Measurements from ENCODE around the gene IKZF5.

Gene IKZF5

GRCh38 chr10:123013456-123014419, 5.1 kb upstream of the IKZF5 start:
- H3K4me1 ChIP-seq (ENCODE audit: insufficient read depth, low read length): peaks cover 28% of the 10 kb centered on the region; the same call in 1 of the 2 replicates
- H3K9ac ChIP-seq (ENCODE audit: low read depth, low read length): no peak overlapping the region
- H3K9me3 ChIP-seq (ENCODE audit: insufficient read depth, low read depth, low read length): no peaks in the 10 kb centered on the region
- no peak overlapping the region for H3K4me3 ChIP-seq (ENCODE audit: low read length)
- no peaks in the 10 kb centered on the region for H3K36me3 ChIP-seq (ENCODE audit: insufficient read depth, low read depth, low read length)
- peaks cover 33% of the 10 kb centered on the region for H3K27me3 ChIP-seq (ENCODE audit: insufficient read depth, low read length)
- no peak overlapping the region for H3K27ac ChIP-seq (ENCODE audit: low read length)

DNA sequence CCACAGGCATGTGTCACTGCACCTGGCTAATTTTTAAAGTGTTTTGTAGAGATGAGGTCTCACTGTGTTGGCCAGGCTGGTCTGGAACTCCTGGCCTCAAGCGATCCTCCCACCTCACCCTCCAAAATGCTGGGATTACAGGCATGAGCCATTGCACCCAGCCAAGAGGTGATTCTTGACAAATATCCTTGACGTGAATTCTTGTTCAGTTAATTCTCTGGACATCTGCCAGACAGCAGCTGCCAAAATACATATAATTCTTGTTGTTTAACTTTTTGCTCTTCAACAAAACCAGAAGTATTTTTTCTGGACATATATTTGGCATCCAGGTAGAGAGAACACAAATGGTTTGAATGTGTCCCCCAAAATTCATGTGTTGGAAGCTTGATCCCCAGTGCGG, 3.4 kb upstream of the IKZF5 start:
- H3K36me3 ChIP-seq (ENCODE audit: insufficient read depth, low read depth, low read length): no peaks in the 10 kb centered on the region
- H3K4me1 ChIP-seq (ENCODE audit: insufficient read depth, low read length): peaks cover 23% of the 10 kb centered on the region; the same call in 1 of the 2 replicates
- no peak overlapping the region for H3K27ac ChIP-seq (ENCODE audit: low read length)
- H3K27me3 ChIP-seq (ENCODE audit: insufficient read depth, low read length): peaks cover 33% of the 10 kb centered on the region
- no peaks in the 10 kb centered on the region for H3K9me3 ChIP-seq (ENCODE audit: insufficient read depth, low read depth, low read length)
- H3K9ac ChIP-seq (ENCODE audit: low read depth, low read length): no peak overlapping the region
- H3K4me3 ChIP-seq (ENCODE audit: low read length): no peak overlapping the region

DNA sequence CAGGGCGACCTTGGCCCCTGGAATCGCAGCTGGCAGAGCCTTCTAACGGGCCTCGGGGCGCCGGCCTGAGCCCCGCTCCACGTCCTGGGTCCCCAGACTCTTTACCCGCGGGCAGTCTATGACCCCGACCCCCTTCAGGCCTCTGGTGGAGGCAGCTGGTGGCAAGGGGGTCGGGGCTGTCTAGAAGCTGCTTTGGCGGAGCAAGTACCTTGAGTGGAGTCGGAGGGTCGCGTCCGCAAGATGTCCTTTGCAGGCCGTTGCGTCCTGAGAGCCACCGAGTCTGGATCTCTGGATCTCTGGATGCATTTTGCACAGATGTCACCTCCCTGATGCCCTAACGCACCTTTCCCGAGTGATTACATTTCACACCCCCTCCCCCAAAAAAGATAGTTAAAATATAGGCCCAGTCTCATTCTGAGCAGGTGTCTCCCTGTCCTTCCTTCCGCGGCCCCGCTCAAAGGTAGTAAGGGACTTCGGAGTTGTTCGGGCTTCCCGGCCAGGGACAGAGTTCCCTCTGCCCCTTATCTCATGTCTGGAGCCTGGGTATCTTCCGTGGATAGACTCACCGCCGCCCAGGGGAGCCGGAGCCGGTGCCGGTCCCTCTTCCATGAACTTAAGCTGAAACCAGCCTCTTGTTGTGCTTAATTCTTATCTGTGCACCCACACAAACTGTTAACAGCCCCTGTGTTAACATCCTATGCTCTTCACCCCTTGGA, 668 bp upstream of the IKZF5 start:
- no peaks in the 10 kb centered on the region for H3K9me3 ChIP-seq (ENCODE audit: insufficient read depth, low read depth, low read length)
- H3K9ac ChIP-seq (ENCODE audit: low read depth, low read length): peak overlapping the region; percentile 80
- peaks cover 9% of the 10 kb centered on the region; the same call in 1 of the 2 replicates for H3K4me1 ChIP-seq (ENCODE audit: insufficient read depth, low read length)
- H3K36me3 ChIP-seq (ENCODE audit: insufficient read depth, low read depth, low read length): 0 out of 2 replicates have a peak, but pooled peaks cover 5% of the 10 kb centered on the region
- peak overlapping the region; percentile 81 for H3K4me3 ChIP-seq (ENCODE audit: low read length)
- no peak overlapping the region for H3K27ac ChIP-seq (ENCODE audit: low read length)
- peaks cover 24% of the 10 kb centered on the region for H3K27me3 ChIP-seq (ENCODE audit: insufficient read depth, low read length)

- no peak overlapping the region for H3K27ac ChIP-seq (ENCODE audit: low read length)
- no peaks in the 10 kb centered on the region for H3K9me3 ChIP-seq (ENCODE audit: insufficient read depth, low read depth, low read length)
- H3K27me3 ChIP-seq (ENCODE audit: insufficient read depth, low read length): peaks cover 24% of the 10 kb centered on the region
- H3K4me1 ChIP-seq (ENCODE audit: insufficient read depth, low read length): peaks cover 9% of the 10 kb centered on the region; the same call in 1 of the 2 replicates
- 0 out of 2 replicates have a peak, but pooled peaks cover 5% of the 10 kb centered on the region for H3K36me3 ChIP-seq (ENCODE audit: insufficient read depth, low read depth, low read length)
- H3K9ac ChIP-seq (ENCODE audit: low read depth, low read length): peak overlapping the region; percentile 87
- H3K4me3 ChIP-seq (ENCODE audit: low read length): peak overlapping the region; percentile 81
These were observed 839 bp downstream of the IKZF5 start for GRCh38 chr10:123007558-123008354.

DNA sequence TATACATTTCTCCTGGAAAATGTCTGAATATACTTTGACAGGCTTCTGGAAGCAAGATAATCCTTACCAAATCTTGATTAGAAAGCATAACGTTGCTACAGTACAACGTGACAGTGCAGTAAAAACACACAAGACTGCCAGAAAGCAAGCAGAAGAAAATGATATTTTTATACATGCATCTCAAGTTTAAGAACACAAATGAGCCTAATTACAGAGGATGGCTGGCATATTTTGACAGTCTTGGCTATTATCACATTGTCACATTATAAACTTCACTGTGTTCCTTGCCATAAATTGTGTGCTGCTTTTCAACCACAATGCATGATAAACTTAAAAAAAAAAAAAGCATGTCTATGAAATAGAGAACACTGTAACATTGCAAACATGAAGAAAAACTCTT, 4.3 kb downstream of the IKZF5 start:
- H3K27ac ChIP-seq (ENCODE audit: low read length): no peak overlapping the region
- no peaks in the 10 kb centered on the region for H3K9me3 ChIP-seq (ENCODE audit: insufficient read depth, low read depth, low read length)
- peaks cover 2% of the 10 kb centered on the region; the same call in 1 of the 2 replicates for H3K27me3 ChIP-seq (ENCODE audit: insufficient read depth, low read length)
- H3K36me3 ChIP-seq (ENCODE audit: insufficient read depth, low read depth, low read length): 0 out of 2 replicates have a peak, but pooled peaks cover 5% of the 10 kb centered on the region
- H3K4me3 ChIP-seq (ENCODE audit: low read length): no peak overlapping the region
- H3K9ac ChIP-seq (ENCODE audit: low read depth, low read length): no peak overlapping the region
- H3K4me1 ChIP-seq (ENCODE audit: insufficient read depth, low read length): peaks cover 3% of the 10 kb centered on the region; the same call in 1 of the 2 replicates

DNA sequence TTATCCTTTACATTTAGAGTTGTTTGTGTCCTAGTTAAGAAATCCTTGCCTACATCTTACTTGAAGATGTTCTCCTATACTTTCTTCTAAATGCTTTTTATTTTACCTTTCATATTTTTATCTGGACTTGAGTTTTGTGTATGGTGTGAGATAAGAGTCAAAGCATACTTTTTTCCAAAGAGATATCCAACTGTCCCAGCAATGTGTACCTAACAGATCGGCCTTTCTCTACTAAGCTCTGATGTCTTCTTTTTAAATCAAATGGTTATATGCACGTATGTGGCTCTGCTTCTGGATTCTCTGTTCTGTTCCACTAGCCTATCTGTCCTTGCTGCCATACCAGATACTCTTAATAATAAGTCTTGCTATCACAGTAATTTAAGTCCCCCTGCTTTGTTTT, 7.2 kb downstream of the IKZF5 start:
- Histone ChIP-seq H3K27me3 (ENCODE audit: insufficient read depth, low read length) (no peaks in the 10 kb centered on the region), H3K27ac (ENCODE audit: low read length) (no peak overlapping the region), H3K9ac (ENCODE audit: low read depth, low read length) (no peak overlapping the region), H3K4me3 (ENCODE audit: low read length) (no peak overlapping the region), H3K4me1 (ENCODE audit: insufficient read depth, low read length) (no peaks in the 10 kb centered on the region), H3K9me3 (ENCODE audit: insufficient read depth, low read depth, low read length) (no peaks in the 10 kb centered on the region), H3K36me3 (ENCODE audit: insufficient read depth, low read depth, low read length) (peaks cover 21% of the 10 kb centered on the region; the same call in 1 of the 2 replicates)

- Histone ChIP-seq H3K4me3 (ENCODE audit: low read length) (no peak overlapping the region), H3K36me3 (ENCODE audit: insufficient read depth, low read depth, low read length) (peaks cover 28% of the 10 kb centered on the region), H3K9ac (ENCODE audit: low read depth, low read length) (no peak overlapping the region), H3K27ac (ENCODE audit: low read length) (no peak overlapping the region), H3K4me1 (ENCODE audit: insufficient read depth, low read length) (no peaks in the 10 kb centered on the region), H3K9me3 (ENCODE audit: insufficient read depth, low read depth, low read length) (no peaks in the 10 kb centered on the region), H3K27me3 (ENCODE audit: insufficient read depth, low read length) (no peaks in the 10 kb centered on the region)
These were observed 8.4 kb downstream of the IKZF5 start for GRCh38 chr10:123000155-123000554.

GRCh38 chr10:122999347-122999746, 9.2 kb downstream of the IKZF5 start:
- no peak overlapping the region for H3K27ac ChIP-seq (ENCODE audit: low read length)
- H3K27me3 ChIP-seq (ENCODE audit: insufficient read depth, low read length): no peaks in the 10 kb centered on the region
- no peak overlapping the region for H3K9ac ChIP-seq (ENCODE audit: low read depth, low read length)
- H3K4me1 ChIP-seq (ENCODE audit: insufficient read depth, low read length): no peaks in the 10 kb centered on the region
- H3K9me3 ChIP-seq (ENCODE audit: insufficient read depth, low read depth, low read length): no peaks in the 10 kb centered on the region
- H3K36me3 ChIP-seq (ENCODE audit: insufficient read depth, low read depth, low read length): peaks cover 36% of the 10 kb centered on the region
- H3K4me3 ChIP-seq (ENCODE audit: low read length): no peak overlapping the region

DNA sequence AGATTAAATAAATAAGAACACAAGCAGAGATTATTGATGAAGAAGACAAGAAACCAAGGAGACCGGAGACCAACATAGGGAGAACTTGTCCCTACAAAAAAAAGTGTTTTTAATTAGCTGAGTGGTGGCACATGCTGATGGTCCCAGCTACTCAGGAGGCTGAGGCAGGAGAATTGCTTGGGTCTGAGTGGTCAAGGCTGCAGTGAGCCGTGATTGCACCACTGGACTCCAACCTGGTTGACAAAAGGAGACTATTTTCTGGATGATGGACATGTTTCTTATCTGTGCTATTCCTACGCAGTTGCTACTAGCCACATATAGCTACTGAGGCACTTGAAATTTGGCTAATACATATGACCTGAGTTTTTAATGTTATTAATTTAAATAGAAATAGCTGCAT, 9.7 kb downstream of the IKZF5 start:
- Histone ChIP-seq H3K4me3 (ENCODE audit: low read length) (no peak overlapping the region), H3K4me1 (ENCODE audit: insufficient read depth, low read length) (no peaks in the 10 kb centered on the region), H3K9ac (ENCODE audit: low read depth, low read length) (no peak overlapping the region), H3K36me3 (ENCODE audit: insufficient read depth, low read depth, low read length) (peaks cover 40% of the 10 kb centered on the region), H3K27ac (ENCODE audit: low read length) (no peak overlapping the region), H3K27me3 (ENCODE audit: insufficient read depth, low read length) (no peaks in the 10 kb centered on the region), H3K9me3 (ENCODE audit: insufficient read depth, low read depth, low read length) (no peaks in the 10 kb centered on the region)

- no peaks in the 10 kb centered on the region for H3K9me3 ChIP-seq (ENCODE audit: insufficient read depth, low read depth, low read length)
- H3K4me1 ChIP-seq (ENCODE audit: insufficient read depth, low read length): no peaks in the 10 kb centered on the region
- peaks cover 44% of the 10 kb centered on the region for H3K36me3 ChIP-seq (ENCODE audit: insufficient read depth, low read depth, low read length)
- no peak overlapping the region for H3K9ac ChIP-seq (ENCODE audit: low read depth, low read length)
- H3K27ac ChIP-seq (ENCODE audit: low read length): no peak overlapping the region
- H3K27me3 ChIP-seq (ENCODE audit: insufficient read depth, low read length): no peaks in the 10 kb centered on the region
- no peak overlapping the region for H3K4me3 ChIP-seq (ENCODE audit: low read length)
These were observed 10.2 kb downstream of the IKZF5 start for GRCh38 chr10:122998360-122998917.

DNA sequence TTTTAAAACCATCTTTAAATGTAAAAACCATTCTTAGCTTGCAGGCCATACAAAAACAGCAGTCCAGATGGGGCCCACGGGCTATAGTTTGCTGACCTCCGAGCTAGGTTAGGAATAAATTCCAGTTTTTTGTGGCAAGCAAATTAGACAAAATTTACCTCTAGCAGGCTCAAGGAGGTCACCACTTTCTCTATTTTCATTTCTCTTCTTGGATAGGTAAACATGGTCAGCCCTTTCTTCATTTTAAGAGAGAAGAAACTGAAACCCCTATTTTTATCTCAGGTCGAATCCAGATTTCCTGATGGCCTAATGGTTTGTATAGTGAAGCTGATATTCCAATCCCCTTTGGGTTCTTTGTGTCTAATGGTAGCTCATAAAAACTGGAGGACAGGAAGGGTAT, 10.7 kb downstream of the IKZF5 start:
- no peak overlapping the region for H3K9ac ChIP-seq (ENCODE audit: low read depth, low read length)
- H3K27me3 ChIP-seq (ENCODE audit: insufficient read depth, low read length): no peaks in the 10 kb centered on the region
- no peaks in the 10 kb centered on the region for H3K4me1 ChIP-seq (ENCODE audit: insufficient read depth, low read length)
- no peaks in the 10 kb centered on the region for H3K9me3 ChIP-seq (ENCODE audit: insufficient read depth, low read depth, low read length)
- H3K4me3 ChIP-seq (ENCODE audit: low read length): no peak overlapping the region
- H3K36me3 ChIP-seq (ENCODE audit: insufficient read depth, low read depth, low read length): peaks cover 44% of the 10 kb centered on the region
- H3K27ac ChIP-seq (ENCODE audit: low read length): no peak overlapping the region

Data from iPS-20b (cell line).